HepG2 (cell line): Measurements from ENCODE around the gene KRT3. TPM values are rescaled to one million over a fixed set of nuclear protein-coding genes. Genes with fewer than 3 reads are reported as not detected.

Experiments used
- ATAC-seq: fragments of 200-7000 bp; cut with Tn5 transposase; 3 replicates; pipeline ENCODE4 v1.9.1; 2020; ENCODE audit warnings: mild to moderate bottlenecking, moderate library complexity
- BruUV-seq: library from RNA; stranded (reverse); fragments of 400-500 nt; replicated peaks from 2 replicates; lab custom pipeline; 2021; lab: Mats Ljungman, UMichigan
- CTCF ChIA-PET: fragments of 300-600 bp; formaldehyde crosslinking; extraction: SDS; loops from one replicate; lab custom pipeline; 2021; ENCODE audit warnings: low total read pairs, inconsistent platforms, low intra/inter-chr PET ratio; lab: Yijun Ruan, JAX
- POLR2A ChIA-PET: fragments of 350-600 bp; sonication (Branson Sonifier 250); formaldehyde crosslinking; loops from one replicate; lab custom pipeline; 2020; ENCODE audit warnings: antibody characterized with exemption, inconsistent platforms; lab: Yijun Ruan, JAX
- DNase-seq: peaks from one replicate; pipeline ENCODE4 v3.0.0-alpha.2; 2015; ENCODE audit warnings: low spot score
- FAIRE-seq: peaks from 3 replicates; lab custom pipeline; 2011; peaks lifted over from hg19 to GRCh38; lab: Jason Lieb, UNC
- H2AFZ ChIP-seq: one replicate; pipeline ENCODE4 v1.6.1; 2011; ENCODE audit warnings: low read length, inconsistent platforms
- H3K27ac ChIP-seq: fragments of 300-600 bp; 3 replicates; pipeline ENCODE4 v1.8.0; 2011; ENCODE audit warnings: mixed run types, mild to moderate bottlenecking, mixed read lengths, low read length, inconsistent platforms; ENCODE audit not compliant: insufficient read depth; ENCODE audit errors: extremely low read length
- H3K27me3 ChIP-seq, 2 experiments: fragments of 200-600 bp in 1 of 2; 2 replicates in 1 of 2; 3 replicates in 1 of 2; pipeline versions ENCODE4 v1.6.0 to v1.8.0; 2011; ENCODE audit warnings: low read length in 2 of 2, mild to moderate bottlenecking in 2 of 2, moderate library complexity in 2 of 2, inconsistent platforms in 1 of 2; ENCODE audit not compliant: insufficient read depth in 2 of 2, control insufficient read depth in 1 of 2
- H3K36me3 ChIP-seq, 2 experiments: fragments of 200-600 bp in 1 of 2; replicated peaks in 1 of 2; 2 replicates in 1 of 2; 3 replicates in 1 of 2; pipeline versions ENCODE4 v1.5.1 to v1.8.0; 2011; ENCODE audit warnings: low read length in 2 of 2, inconsistent platforms in 1 of 2; ENCODE audit not compliant: insufficient read depth in 2 of 2, control insufficient read depth in 1 of 2
- H3K4me1 ChIP-seq: 2 replicates; pipeline ENCODE4 v1.5.1; 2012; ENCODE audit warnings: low read length, inconsistent platforms; ENCODE audit not compliant: insufficient read depth
- H3K4me2 ChIP-seq: 2 replicates; pipeline ENCODE4 v1.6.0; 2011; ENCODE audit warnings: low read depth, low read length, inconsistent platforms
- H3K4me3 ChIP-seq, 3 experiments: fragments of 200-600 bp in 1 of 3; sonication (generic), shearing (Covaris generic) in 1 of 3; replicated peaks in 1 of 3; 2 replicates each; pipeline ENCODE4 v1.5.1; 2011 to 2016; ENCODE audit warnings: low read length in 3 of 3, inconsistent platforms in 2 of 3, low read depth in 2 of 3, mild to moderate bottlenecking in 2 of 3, control low read depth in 1 of 3, mixed read lengths in 1 of 3; ENCODE audit not compliant: insufficient read depth in 1 of 3
- H3K79me2 ChIP-seq: one replicate; pipeline ENCODE4 v1.6.1; 2011; ENCODE audit warnings: low read length, inconsistent platforms; ENCODE audit not compliant: insufficient read depth
- H3K9ac ChIP-seq: 2 replicates; pipeline ENCODE4 v1.6.0; 2011; ENCODE audit warnings: mild to moderate bottlenecking, low read depth, low read length, inconsistent platforms; ENCODE audit not compliant: insufficient read depth
- H3K9me3 ChIP-seq: 2 replicates; pipeline ENCODE4 v1.5.1; 2012; ENCODE audit warnings: mild to moderate bottlenecking, low read length
- H4K20me1 ChIP-seq: 2 replicates; pipeline ENCODE4 v1.6.0; 2011; ENCODE audit warnings: inconsistent platforms, mild to moderate bottlenecking, low read length, moderate library complexity; ENCODE audit not compliant: insufficient read depth
- ARNT2 ChIP-seq: sonication (generic); formaldehyde crosslinking; IDR thresholded peaks from 2 replicates; pipeline ENCODE4 v1.8.0; 2022; ENCODE audit warnings: mild to moderate bottlenecking, low read depth, missing genetic modification reagents, moderate library complexity
- KLF6 ChIP-seq: IDR thresholded peaks from 2 replicates; pipeline ENCODE4 v1.8.0; 2016; ENCODE audit warnings: missing biosample characterization, missing genetic modification reagents
- NAIF1 ChIP-seq: sonication (generic); formaldehyde crosslinking; IDR thresholded peaks from 2 replicates; pipeline ENCODE4 v1.5.0; 2020; ENCODE audit warnings: mild to moderate bottlenecking, missing genetic modification reagents, borderline replicate concordance
- RAD21 ChIP-seq: fragments of 450-650 bp; formaldehyde crosslinking; IDR thresholded peaks from 2 replicates; pipeline ENCODE4 v1.5.0; 2020; ENCODE audit warnings: mild to moderate bottlenecking
- SCMH1 ChIP-seq: sonication (generic); formaldehyde crosslinking; IDR thresholded peaks from 2 replicates; pipeline ENCODE4 v1.9.0; 2021; ENCODE audit warnings: missing genetic modification reagents, mild to moderate bottlenecking, borderline replicate concordance
- SUZ12 ChIP-seq: fragments of 150-350 bp; IDR thresholded peaks from 2 replicates; pipeline ENCODE4 v1.6.1; 2014; ENCODE audit warnings: low read depth, low read length
- TCF12 ChIP-seq, 2 experiments: fragments of 450-650 bp in 1 of 2; sonication (generic) in 1 of 2; formaldehyde crosslinking in 1 of 2; IDR thresholded peaks; 2 replicates each; pipeline versions ENCODE4 v1.6.1 to v1.8.0; 2017 to 2022; ENCODE audit warnings: antibody characterized with exemption in 1 of 2, mild to moderate bottlenecking in 1 of 2, missing genetic modification reagents in 1 of 2, moderate library complexity in 1 of 2
- ZBTB2 ChIP-seq: sonication (generic); formaldehyde crosslinking; IDR thresholded peaks from 2 replicates; pipeline ENCODE4 v1.8.0; 2022; ENCODE audit warnings: low read depth, missing genetic modification reagents
- ZFP36L1 ChIP-seq: sonication (generic); formaldehyde crosslinking; IDR thresholded peaks from 2 replicates; pipeline ENCODE4 v1.8.0; 2022; ENCODE audit warnings: mild to moderate bottlenecking, missing genetic modification reagents, moderate library complexity
- ZNF10 ChIP-seq: sonication (generic); formaldehyde crosslinking; IDR thresholded peaks from 2 replicates; pipeline ENCODE4 v1.4.0; 2020; ENCODE audit warnings: mild to moderate bottlenecking, low read depth, missing genetic modification reagents, borderline replicate concordance
- ZNF230 ChIP-seq: sonication (generic); formaldehyde crosslinking; IDR thresholded peaks from 2 replicates; pipeline ENCODE4 v1.4.0; 2020; ENCODE audit warnings: mild to moderate bottlenecking, missing genetic modification reagents
- ZNF460 ChIP-seq: sonication (generic); formaldehyde crosslinking; IDR thresholded peaks from 2 replicates; pipeline ENCODE4 v1.5.1; 2020; ENCODE audit warnings: missing genetic modification reagents, mild to moderate bottlenecking, borderline replicate concordance
- ZNF570 ChIP-seq: sonication (generic); formaldehyde crosslinking; IDR thresholded peaks from 2 replicates; pipeline ENCODE4 v1.4.0; 2020; ENCODE audit warnings: mild to moderate bottlenecking, missing genetic modification reagents, borderline replicate concordance
- ZNF7 ChIP-seq: IDR thresholded peaks from 2 replicates; pipeline ENCODE4 v1.6.1; 2016; ENCODE audit warnings: missing biosample characterization, missing genetic modification reagents
- ZSCAN29 ChIP-seq: sonication (generic); formaldehyde crosslinking; conservative IDR thresholded peaks from 2 replicates; pipeline ENCODE4 v1.4.0; 2020; ENCODE audit warnings: mild to moderate bottlenecking, missing genetic modification reagents
- WGBS: methylation state at CpG from one replicate; pipeline ENCODE4 v1.1.6; 2017; ENCODE audit warnings: low lambda C conversion rate; 5-methylcytosine and 5-hydroxymethylcytosine counted together
- in situ Hi-C: cut with HindIII; loops from 2 replicates; pipeline ENCODE4 v1.10.0; 2017; ENCODE audit warnings: low pct_unique_long_range_greater_than_20kb; ENCODE audit not compliant: extremely low pct_ligation_motif_present
- intact Hi-C: fragments of 100-400 bp; cut with micrococcal nuclease; formaldehyde crosslinking; loops from one replicate; pipeline ENCODE4 v1.10.0; 2022; ENCODE audit not compliant: unreplicated experiment
- polyA plus RNA-seq, 8 experiments: library from polyadenylated mRNA; depleted of rRNA in 3 of 8; stranded (reverse) in 7 of 8; unstranded in 1 of 8; fragments of >200 nt; fragmentation: Illumina TruSeq in 4 of 8; extraction: Trizol in 4 of 8; gene quantifications; 2 replicates each; pipeline versions ENCODE4 v1.2.1 to v1.2.3, GENCODE V29; 2011 to 2016; ENCODE audit warnings: low read depth in 4 of 8, missing spikeins in 1 of 8, mixed read lengths in 1 of 8; ENCODE audit not compliant: insufficient read depth in 1 of 8
- total RNA-seq, 5 experiments: library from RNA; depleted of rRNA; stranded (reverse); fragments of >200 nt; fragmentation: Illumina TruSeq; extraction: Trizol; gene quantifications; 2 replicates each; pipeline ENCODE4 v1.2.3, GENCODE V29; 2016; ENCODE audit warnings: low read depth in 1 of 5

The KRT3 gene
- total and polyA plus RNA-seq, 2 of the 13 experiments (the other 11 are each of a cell fraction or from before 2014, with no cell fraction given): not detected

DNA sequence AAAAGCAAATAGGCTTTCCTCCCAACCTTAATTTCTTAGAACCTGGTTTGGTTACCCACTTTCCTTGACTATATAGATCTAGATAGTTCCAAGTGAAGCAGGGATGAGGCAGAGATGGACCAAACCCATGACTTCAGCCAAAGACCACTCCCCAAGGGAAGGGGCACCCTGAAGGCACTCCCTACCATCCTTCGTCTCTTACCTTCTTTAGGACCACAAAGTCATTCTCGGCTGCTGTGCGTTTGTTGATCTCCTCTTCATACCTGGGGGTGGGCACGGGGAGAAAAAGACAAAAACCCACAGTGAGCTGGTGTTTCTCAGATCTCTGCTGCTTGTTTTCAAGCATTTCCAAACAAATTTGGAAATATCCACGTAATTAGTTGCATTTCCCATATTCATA, 14.6 kb upstream of the KRT3 start:
- Histone ChIP-seq H4K20me1 (no peaks in the 10 kb centered on the region), H3K36me3 (no peaks in the 10 kb centered on the region), H3K4me3 (no peak overlapping the region), H3K79me2 (no peaks in the 10 kb centered on the region), H3K27me3 (peaks cover 1 to 37% of the 10 kb centered on the region in 2 experiments; a peak in 4 of 5 replicates), H3K4me2 (no peak overlapping the region), H3K9ac (no peak overlapping the region), H3K4me1 (no peaks in the 10 kb centered on the region), H2AFZ (no peak overlapping the region), H3K9me3 (no peaks in the 10 kb centered on the region), H3K27ac (no peak overlapping the region)
- no peak for FAIRE-seq
- BruUV-seq: no TSS peak
- TF ChIP-seq NAIF1 (CRISPR knock-in tag): no peak
- no peak for TF ChIP-seq SUZ12
- TF ChIP-seq SCMH1 (CRISPR knock-in tag): no peak
- ChIA-PET POLR2A (no interaction called here), CTCF (no interaction called here)
- intact Hi-C loops: no loop called here
- 8% methylated on average over 5 of the region's 5 CpGs for WGBS
- no peak for ATAC-seq
- in situ Hi-C loops: no loop called here
- DNase-seq: no peak

DNA sequence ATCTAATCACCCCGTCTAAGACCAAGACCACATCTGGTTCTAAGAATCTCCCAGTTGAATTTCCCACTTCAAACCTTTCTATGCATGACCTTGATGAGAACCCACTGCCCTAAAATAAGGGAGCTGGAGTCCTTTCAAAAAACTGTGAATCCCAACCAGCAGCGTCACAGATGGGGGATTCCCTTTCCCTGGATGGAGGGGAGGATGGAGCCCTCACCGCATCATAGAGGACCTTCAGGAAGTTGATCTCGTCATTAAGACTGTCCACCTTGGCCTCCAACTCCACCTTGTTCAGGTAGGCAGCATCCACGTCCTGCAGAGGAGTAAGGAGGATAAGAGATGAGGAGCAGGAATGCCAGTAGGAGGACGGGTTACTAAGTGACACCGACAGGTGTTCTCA, 13.2 kb upstream of the KRT3 start:
- Histone ChIP-seq H3K27me3 (peaks cover 1 to 35% of the 10 kb centered on the region in 2 experiments; a peak in 4 of 5 replicates), H4K20me1 (no peaks in the 10 kb centered on the region), H3K4me2 (no peak overlapping the region), H3K4me3 (no peak overlapping the region), H3K9me3 (no peaks in the 10 kb centered on the region), H3K27ac (no peak overlapping the region), H3K79me2 (no peaks in the 10 kb centered on the region), H3K4me1 (no peaks in the 10 kb centered on the region), H3K9ac (no peak overlapping the region), H3K36me3 (no peaks in the 10 kb centered on the region), H2AFZ (no peak overlapping the region)
- POLR2A ChIA-PET: no interaction called here
- in situ Hi-C loops (no loop called here), intact Hi-C loops (no loop called here)
- WGBS: 2% methylated on average over 7 of the region's 7 CpGs
- DNase-seq (no peak), FAIRE-seq (no peak), ATAC-seq (no peak)
- CTCF ChIA-PET: no interaction called here
- no peak for TF ChIP-seq ZBTB2 (CRISPR knock-in tag)
- TF ChIP-seq ZNF570 (CRISPR knock-in tag): no peak
- TF ChIP-seq KLF6 (CRISPR knock-in tag): no peak
- TF ChIP-seq ZNF10 (CRISPR knock-in tag): no peak
- TF ChIP-seq ZFP36L1 (CRISPR knock-in tag): no peak
- TF ChIP-seq ZSCAN29 (CRISPR knock-in tag): no peak
- no peak for TF ChIP-seq TCF12 (IDR thresholded peaks at IDR 0.05)
- no peak for TF ChIP-seq TCF12 (CRISPR knock-in tag; IDR thresholded peaks at IDR 0.05)
- TF ChIP-seq RAD21 (CRISPR knock-in tag): no peak
- TF ChIP-seq ZNF7: no peak
- no peak for TF ChIP-seq ZNF460
- no peak for TF ChIP-seq ARNT2 (CRISPR knock-in tag)
- TF ChIP-seq ZNF230 (CRISPR knock-in tag): no peak
- BruUV-seq: no TSS peak
